Upper lobe of right lung (tissue), 1 donor: ENCODE results near the gene UBE2J2. TPM values are rescaled to one million over a fixed set of nuclear protein-coding genes. Genes with fewer than 3 reads are reported as not detected.

Source experiments
- ATAC-seq: fragments of 200-7000 bp; cut with Tn5 transposase; one replicate; pipeline ENCODE4 v1.9.1; 2020; ENCODE audit warnings: mild to moderate bottlenecking, moderate library complexity
- DNase-seq: peaks from one replicate; pipeline ENCODE4 v3.0.0-alpha.2; 2020
- H3K27ac ChIP-seq: fragments of 200-600 bp; one replicate; pipeline ENCODE4 v1.8.0; 2022
- H3K27me3 ChIP-seq: fragments of 200-600 bp; one replicate; pipeline ENCODE4 v1.8.0; 2022; ENCODE audit warnings: mild to moderate bottlenecking
- H3K36me3 ChIP-seq: fragments of 200-600 bp; one replicate; pipeline ENCODE4 v1.8.0; 2022
- H3K4me1 ChIP-seq: fragments of 200-600 bp; one replicate; pipeline ENCODE4 v1.8.0; 2022
- H3K4me3 ChIP-seq: fragments of 200-600 bp; one replicate; pipeline ENCODE4 v1.8.0; 2022; ENCODE audit warnings: mild to moderate bottlenecking
- H3K9me3 ChIP-seq: fragments of 200-600 bp; one replicate; pipeline ENCODE4 v1.8.0; 2022
- CTCF ChIP-seq: fragments of 200-600 bp; IDR thresholded peaks from one replicate; pipeline ENCODE4 v1.8.0; 2022; ENCODE audit warnings: antibody characterized with exemption
- intact Hi-C: fragments of 100-400 bp; cut with DNase I; formaldehyde crosslinking; loops from one replicate; pipeline ENCODE4 v1.11.0; 2022
- total RNA-seq: library from RNA; stranded (reverse); fragmentation: NEBNext Ultra II Directional; extraction: Animal tissue kit (Norgen Biotek cat#: 25700); gene quantifications from one replicate; pipeline ENCODE4 v1.2.1, GENCODE V29; 2021
- donor health status: DM: no; HTN: yes; CAD: no; lungs with severe emphysema.

UBE2J2 gene
- total RNA-seq, 1 donor from 2014 or later: 52.5 TPM

GRCh38 chr1:1274299-1274930, 761 bp upstream of the UBE2J2 start:
- no peak for TF ChIP-seq CTCF
- Histone ChIP-seq H3K27me3 (no peaks in the 10 kb centered on the region), H3K4me3 (peak overlapping the region; percentile 86), H3K4me1 (peaks cover 37% of the 10 kb centered on the region), H3K27ac (peak overlapping the region; percentile 78), H3K36me3 (no peaks in the 10 kb centered on the region), H3K9me3 (no peaks in the 10 kb centered on the region)
- intact Hi-C loops: no loop called here
- ATAC-seq (no peak), DNase-seq (no peak)

GRCh38 chr1:1273209-1273511, 494 bp downstream of the UBE2J2 start:
- TF ChIP-seq CTCF: no peak
- Histone ChIP-seq H3K4me1 (peaks cover 37% of the 10 kb centered on the region), H3K4me3 (peak overlapping the region; percentile 86), H3K36me3 (peaks cover 4% of the 10 kb centered on the region), H3K9me3 (no peaks in the 10 kb centered on the region), H3K27ac (peak overlapping the region; percentile 78), H3K27me3 (no peaks in the 10 kb centered on the region)
- peak; percentile 71 for DNase-seq
- intact Hi-C loops: no loop called here
- ATAC-seq: no peak

- Histone ChIP-seq H3K4me1 (peaks cover 37% of the 10 kb centered on the region), H3K27ac (peak overlapping the region; percentile 78), H3K36me3 (peaks cover 6% of the 10 kb centered on the region), H3K27me3 (no peaks in the 10 kb centered on the region), H3K4me3 (peak overlapping the region; percentile 86), H3K9me3 (no peaks in the 10 kb centered on the region)
- intact Hi-C loops: no loop called here
- TF ChIP-seq CTCF: no peak
- ATAC-seq: peak; percentile 58
- peak; percentile 75 for DNase-seq
Measured at GRCh38 chr1:1272341-1273208, 1.1 kb downstream of the UBE2J2 start.

- intact Hi-C loops: no loop called here
- H3K27ac ChIP-seq: no peak overlapping the region
Measured at GRCh38 chr1:1270813-1271212, 2.8 kb downstream of the UBE2J2 start.

GRCh38 chr1:1268284-1268682, 5.4 kb downstream of the UBE2J2 start:
- Histone ChIP-seq H3K36me3 (peaks cover 37% of the 10 kb centered on the region), H3K4me3 (no peak overlapping the region), H3K27ac (no peak overlapping the region), H3K27me3 (no peaks in the 10 kb centered on the region), H3K4me1 (peaks cover 32% of the 10 kb centered on the region), H3K9me3 (no peaks in the 10 kb centered on the region)
- intact Hi-C loops: no loop called here
- no peak for ATAC-seq
- DNase-seq: no peak
- no peak for TF ChIP-seq CTCF

More at GRCh38 chr1:1270813-1271212, 2.8 kb downstream of the UBE2J2 start:
- Histone ChIP-seq H3K4me3 (no peak overlapping the region), H3K4me1 (peaks cover 37% of the 10 kb centered on the region), H3K9me3 (no peaks in the 10 kb centered on the region), H3K36me3 (peaks cover 24% of the 10 kb centered on the region), H3K27me3 (no peaks in the 10 kb centered on the region)
- TF ChIP-seq CTCF: no peak
- DNase-seq (no peak), ATAC-seq (no peak)
